HG03457 (cell line): Measurements from ENCODE around the gene GLMN.
"Not testable (repeated sequence)": the region's sequence is repeated elsewhere in the genome, so short reads cannot be mapped to it uniquely, and the experiment has no call there.

Experiments used
- ATAC-seq: cut with Tn5 transposase; IDR thresholded peaks from one replicate; pipeline ENCODE4 v1.9.1; 2021; ENCODE audit warnings: moderate number of reproducible peaks; ENCODE audit not compliant: unreplicated experiment

GLMN gene

GRCh38 chr1:92299477-92300150 is 827 bp upstream of the GLMN start:
- no peak for ATAC-seq

GRCh38 chr1:92298213-92298572 is 594 bp downstream of the GLMN start:
- ATAC-seq, result no peak

- no peak for ATAC-seq
These were observed 7.3 kb downstream of the GLMN start for GRCh38 chr1:92291372-92291999.

DNA sequence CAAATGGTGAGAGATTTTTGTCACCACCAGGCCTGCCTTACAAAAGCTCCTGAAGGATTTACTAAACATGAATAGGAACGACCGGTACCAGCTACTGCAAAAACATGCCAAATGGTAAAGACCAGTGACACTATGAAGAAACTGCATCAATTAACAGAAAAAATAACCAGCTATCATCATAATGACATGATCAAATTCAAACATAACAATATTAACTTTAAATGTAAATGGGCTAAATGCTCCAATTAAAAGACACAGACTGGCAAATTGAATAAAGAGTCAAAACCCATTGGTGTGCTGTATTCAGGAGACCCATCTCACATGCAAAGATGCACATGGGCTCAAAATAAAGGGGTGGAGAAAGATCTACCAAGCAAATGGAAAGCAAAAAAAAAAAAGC is 17.4 kb downstream of the GLMN start:
- ATAC-seq, result not testable (repeated sequence)

DNA sequence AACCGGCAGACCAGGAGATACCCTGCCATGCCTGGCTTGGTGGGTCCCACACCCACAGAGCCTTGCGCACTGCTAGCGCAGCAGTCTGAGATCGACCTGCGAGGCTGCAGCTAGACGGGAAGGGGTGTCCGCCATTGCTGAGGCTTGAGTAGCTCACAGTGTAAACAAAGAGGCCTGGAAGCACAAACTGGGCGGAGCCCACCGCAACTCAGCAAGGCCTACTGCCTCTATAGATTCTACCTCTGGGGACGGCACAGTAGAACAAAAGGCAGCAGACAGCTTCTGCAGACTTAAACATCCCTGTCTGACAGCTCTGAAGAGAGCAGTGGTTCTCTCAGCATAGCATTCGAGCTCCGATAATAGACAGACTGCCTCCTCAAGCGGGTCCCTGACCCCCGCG is 19.0 kb downstream of the GLMN start:
- not testable (repeated sequence) for ATAC-seq

DNA sequence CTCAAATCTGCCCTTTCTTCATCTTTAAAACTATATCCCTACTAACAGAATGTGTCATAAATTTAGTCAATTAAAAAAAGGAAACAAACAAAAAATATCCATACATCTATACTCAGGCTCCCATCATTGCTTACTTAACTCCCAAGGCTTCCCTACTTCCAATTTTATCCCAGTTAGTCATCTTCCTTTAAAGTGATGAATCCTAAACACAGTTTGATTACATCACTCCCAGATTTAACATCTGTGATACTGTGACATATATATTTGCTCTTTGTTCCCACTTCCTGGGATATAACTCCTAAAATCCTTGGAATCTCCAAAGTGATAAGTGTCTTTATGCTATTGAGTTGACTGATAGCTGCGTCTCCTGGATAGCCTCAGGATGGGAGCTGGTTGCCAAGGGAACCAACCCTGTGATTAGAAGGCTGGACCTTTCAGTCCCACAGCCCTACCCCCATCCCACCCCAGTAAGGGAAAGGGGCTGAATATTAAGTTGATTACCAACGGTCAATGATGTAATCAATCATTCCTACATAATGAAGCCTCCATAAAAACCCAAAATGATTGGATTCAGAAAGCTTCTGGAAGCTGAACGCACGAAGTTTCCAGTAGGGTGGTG is 21.6 kb downstream of the GLMN start:
- ATAC-seq, result no peak

GRCh38 chr1:92276082-92276481 is 22.7 kb downstream of the GLMN start:
- no peak for ATAC-seq

DNA sequence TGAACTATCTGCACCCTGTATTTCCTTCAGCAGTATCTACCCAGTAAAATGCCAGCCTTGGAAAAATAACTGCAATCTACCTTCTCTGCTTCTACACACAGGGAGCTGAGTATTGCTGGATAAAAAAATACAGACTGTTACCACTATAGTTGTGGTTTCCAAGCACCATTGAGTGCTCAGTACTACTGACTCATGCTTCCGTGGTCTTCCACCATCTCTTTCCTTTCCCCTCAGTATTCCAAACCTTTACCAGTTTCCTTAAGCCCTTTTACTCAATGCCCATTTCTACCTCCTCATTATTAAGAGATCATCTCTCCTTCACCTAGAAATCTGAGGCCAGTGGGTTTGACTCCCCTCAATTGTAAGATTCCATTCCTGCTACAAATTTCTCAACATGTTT is 23.8 kb downstream of the GLMN start:
- no peak for ATAC-seq

- ATAC-seq, result no peak
These were observed 25.7 kb downstream of the GLMN start for GRCh38 chr1:92273039-92273438.

GRCh38 chr1:92262516-92262915 is 36.3 kb downstream of the GLMN start:
- no peak for ATAC-seq

- ATAC-seq, result no peak
These were observed 39.4 kb downstream of the GLMN start for GRCh38 chr1:92259350-92259749.

DNA sequence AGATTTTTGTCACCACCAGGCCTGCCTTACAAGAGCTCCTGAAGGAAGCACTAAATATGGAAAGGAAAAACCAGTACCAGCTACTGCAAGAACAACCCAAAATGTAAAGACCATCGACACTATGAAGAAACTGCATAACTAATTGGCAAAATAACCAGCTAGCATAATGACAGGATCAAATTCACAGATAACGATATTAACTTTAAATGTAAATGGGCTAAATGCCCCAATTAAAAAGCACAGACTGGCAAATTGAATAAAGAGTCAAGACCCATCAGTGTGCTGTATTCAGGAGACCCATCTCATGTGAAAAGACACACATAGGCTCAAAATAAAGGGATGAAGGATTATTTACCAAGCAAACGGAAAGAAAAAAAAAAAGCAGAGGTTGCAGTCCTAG is 44.1 kb downstream of the GLMN start:
- ATAC-seq, result not testable (repeated sequence)

DNA sequence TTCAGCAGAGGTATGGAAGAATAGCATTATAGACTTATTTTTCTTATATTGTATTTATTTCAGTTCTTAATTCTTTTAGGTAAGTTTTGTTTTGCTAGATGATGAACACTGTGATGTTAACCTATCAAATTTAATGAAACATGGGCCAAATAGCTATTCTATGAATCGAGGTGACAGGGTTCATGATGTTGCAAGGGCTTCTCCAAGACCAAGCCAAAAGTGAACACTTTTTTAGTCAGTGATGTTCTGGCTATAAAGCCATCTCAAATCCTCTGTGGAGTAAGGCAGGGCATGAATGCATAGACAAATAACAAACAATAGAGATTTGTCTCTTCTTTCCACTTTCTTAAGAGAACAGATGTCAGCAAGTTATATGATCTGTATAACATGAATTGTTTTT is 54.4 kb downstream of the GLMN start:
- ATAC-seq, result no peak

DNA sequence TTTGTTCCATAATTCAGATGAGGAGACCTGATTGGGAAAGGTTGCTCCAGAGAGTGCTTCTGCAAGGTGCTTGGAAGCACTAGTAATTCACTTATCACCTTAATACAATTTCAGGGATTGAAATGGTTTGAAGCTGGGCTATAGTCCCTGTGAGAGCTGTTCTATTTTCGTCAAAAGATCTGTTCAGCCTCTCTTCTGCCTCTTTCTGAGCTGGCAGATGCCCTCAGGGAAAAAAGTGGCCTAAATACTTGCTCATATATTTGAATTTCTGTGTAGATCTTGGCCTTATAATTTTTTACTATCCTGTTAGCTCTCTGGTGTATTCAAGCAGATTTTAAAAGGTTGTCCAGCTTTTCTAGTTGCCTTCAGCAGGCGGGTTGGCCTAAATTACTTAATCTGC is 58.8 kb downstream of the GLMN start:
- no peak for ATAC-seq

DNA sequence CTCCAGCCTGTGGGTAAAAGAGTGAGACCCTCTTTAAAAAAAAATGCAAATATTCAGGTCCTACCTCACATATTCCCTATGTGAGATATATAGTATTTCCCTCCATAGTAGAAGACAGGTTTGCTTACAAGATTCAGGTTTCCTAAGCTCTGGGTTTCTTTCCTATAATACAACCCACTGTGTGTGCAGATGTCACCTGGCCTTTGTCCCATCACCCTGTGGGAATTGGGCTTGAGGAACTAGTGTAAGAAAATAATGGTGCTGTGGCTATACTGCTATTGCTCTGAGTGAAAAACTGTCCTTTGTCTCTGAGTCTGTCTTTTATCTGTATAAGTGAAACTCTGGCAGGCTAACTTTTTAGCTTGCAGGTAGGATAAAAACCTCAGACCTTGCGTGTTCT is 68.1 kb downstream of the GLMN start:
- ATAC-seq, result no peak

GRCh38 chr1:92228401-92228800 is 70.4 kb downstream of the GLMN start:
- no peak for ATAC-seq

DNA sequence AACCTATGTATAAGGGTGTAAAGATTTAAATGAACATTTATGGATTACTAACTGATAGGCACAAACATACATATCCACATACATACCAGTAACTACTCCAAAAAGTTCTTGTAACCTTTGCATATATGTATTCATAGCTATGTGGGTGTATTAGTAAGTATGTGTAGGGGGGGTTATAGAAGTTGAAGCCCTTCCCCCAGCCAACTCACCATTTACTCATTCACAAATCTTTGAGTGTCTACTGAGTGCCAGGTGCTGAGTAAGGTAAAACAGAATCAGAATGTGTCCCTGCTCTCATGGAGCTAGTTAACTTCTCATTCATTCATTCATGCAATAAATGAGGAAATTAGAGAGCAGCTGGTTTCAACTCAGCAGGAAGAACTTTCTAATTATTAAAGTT is 79.8 kb downstream of the GLMN start:
- ATAC-seq, result no peak

GRCh38 chr1:92218559-92218958 is 80.2 kb downstream of the GLMN start:
- no peak for ATAC-seq

DNA sequence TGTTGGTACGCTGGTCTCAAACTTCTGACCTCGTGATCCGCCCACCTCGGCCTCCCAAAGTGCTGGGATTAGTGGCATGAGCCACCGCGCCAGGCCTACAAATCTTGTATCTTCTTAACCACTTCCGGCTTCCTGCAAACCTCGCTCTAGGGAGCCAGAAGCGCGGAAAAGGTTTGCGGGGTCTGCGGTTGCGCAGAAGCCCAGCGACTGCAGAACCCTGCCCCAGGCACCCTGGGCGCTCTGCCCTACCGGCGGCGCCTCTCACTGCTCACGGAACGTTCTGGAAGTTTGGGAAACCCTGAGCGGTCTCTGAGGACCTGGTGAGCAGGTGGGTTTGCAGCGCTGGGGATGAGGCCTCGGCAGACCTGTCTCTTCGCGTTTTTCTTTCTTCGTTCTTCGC is 81.1 kb downstream of the GLMN start, which contains the start of gene C1orf146:
C1orf146 (plus strand) TSS at position 195 of the 400 bp plus-strand sequence. CDS start 13,506 bp downstream, outside the sequence.
- ATAC-seq, result no peak

DNA sequence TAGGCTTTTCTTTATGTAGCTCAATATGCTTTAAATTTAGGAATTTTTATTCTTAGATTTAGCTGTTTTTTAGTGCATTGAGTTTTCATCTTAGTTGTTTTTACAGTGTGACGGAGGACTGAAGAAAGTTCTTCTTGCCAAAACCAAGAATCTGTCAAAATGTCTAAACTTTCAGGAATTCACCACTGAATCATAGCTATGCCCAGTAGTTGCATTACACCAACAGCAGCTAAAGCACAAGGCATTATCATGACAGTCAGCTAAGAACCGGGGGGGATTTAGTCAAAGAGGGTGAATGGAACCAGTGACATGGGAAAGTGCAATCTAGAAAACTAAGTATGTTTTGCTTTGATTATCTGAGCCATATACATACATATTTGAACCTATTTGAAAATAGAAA is 87.6 kb downstream of the GLMN start:
- ATAC-seq, result no peak

- no peak for ATAC-seq
These were observed 88.1 kb downstream of the GLMN start for GRCh38 chr1:92210701-92211100.

DNA sequence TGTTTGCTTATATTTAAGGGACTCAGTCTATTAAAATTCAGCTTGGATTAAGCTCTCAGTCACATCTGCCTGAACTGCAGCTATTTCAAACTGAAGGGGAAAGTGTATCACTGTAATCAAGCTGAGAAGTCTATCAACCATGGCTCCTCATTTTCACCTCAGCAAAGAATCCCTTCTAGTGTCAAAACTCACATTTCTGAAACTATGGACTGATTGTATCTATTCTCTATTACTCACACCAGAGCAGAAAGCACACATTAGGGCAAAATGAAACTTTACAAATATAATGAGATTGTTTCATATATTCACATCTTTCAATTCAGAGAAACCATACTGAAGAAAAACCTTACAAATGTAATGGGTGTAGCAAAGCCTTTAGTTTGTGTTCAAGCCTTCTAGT is 95.7 kb downstream of the GLMN start:
- ATAC-seq, result no peak
